GM23338 (cell line): ENCODE measurements around the gene AKAP13. TPM values are rescaled to one million over a fixed set of nuclear protein-coding genes. Genes with fewer than 3 reads are reported as not detected.

Experiments used
- ATAC-seq: fragments of 200-7000 bp; cut with Tn5 transposase; 3 replicates; pipeline ENCODE4 v1.9.1; 2020
- DNase-seq: peaks from one replicate; pipeline ENCODE4 v3.0.0-alpha.2; 2015; ENCODE audit warnings: low spot score
- H2AFZ ChIP-seq: fragments of 200-600 bp; sonication (generic); 2 replicates; pipeline ENCODE4 v1.8.0; 2016; ENCODE audit warnings: antibody characterized with exemption, mild to moderate bottlenecking, moderate library complexity
- H3F3A ChIP-seq: fragments of 200-600 bp; sonication (generic); replicated peaks from 2 replicates; pipeline ENCODE4 v1.8.0; 2017; ENCODE audit warnings: antibody characterized with exemption, mixed run types, low read depth
- H3K27ac ChIP-seq: fragments of 200-600 bp; sonication (generic); 2 replicates; pipeline ENCODE4 v1.6.1; 2016; ENCODE audit warnings: low read depth
- H3K27me3 ChIP-seq: fragments of 200-600 bp; sonication (generic); 2 replicates; pipeline ENCODE4 v1.8.0; 2016; ENCODE audit warnings: mild to moderate bottlenecking, mixed run types, moderate library complexity; ENCODE audit not compliant: insufficient read depth
- H3K36me3 ChIP-seq: fragments of 200-600 bp; sonication (generic); 2 replicates; pipeline ENCODE4 v1.8.0; 2016; ENCODE audit warnings: mild to moderate bottlenecking; ENCODE audit not compliant: insufficient read depth
- H3K4me1 ChIP-seq: fragments of 200-600 bp; sonication (generic); 2 replicates; pipeline ENCODE4 v1.8.0; 2016; ENCODE audit warnings: mild to moderate bottlenecking, moderate library complexity; ENCODE audit not compliant: insufficient read depth
- H3K4me2 ChIP-seq: fragments of 200-600 bp; sonication (generic); 2 replicates; pipeline ENCODE4 v1.7.1; 2017; ENCODE audit warnings: mixed run types
- H3K4me3 ChIP-seq: fragments of 200-600 bp; sonication (generic); 2 replicates; pipeline ENCODE4 v1.6.1; 2016; ENCODE audit warnings: mixed run types
- H3K79me2 ChIP-seq: fragments of 200-600 bp; sonication (generic); replicated peaks from 2 replicates; pipeline ENCODE4 v1.8.0; 2017; ENCODE audit warnings: mild to moderate bottlenecking; ENCODE audit not compliant: insufficient read depth
- H3K9me2 ChIP-seq: fragments of 200-600 bp; sonication (generic); 2 replicates; pipeline ENCODE4 v1.8.0; 2017; ENCODE audit not compliant: insufficient read depth
- H4K20me1 ChIP-seq: fragments of 200-600 bp; sonication (generic); replicated peaks from 2 replicates; pipeline ENCODE4 v1.8.0; 2017; ENCODE audit warnings: mild to moderate bottlenecking; ENCODE audit not compliant: insufficient read depth
- H3K27ac Mint-ChIP-seq: 2 replicates; pipeline ENCODE4 v1.8.0; 2020; ENCODE audit warnings: inconsistent platforms, mild to moderate bottlenecking, moderate library complexity, mixed read lengths
- H3K27me3 Mint-ChIP-seq: 3 replicates; pipeline ENCODE4 v1.8.0; 2022; ENCODE audit warnings: low read depth, mild to moderate bottlenecking, moderate library complexity, mixed read lengths, inconsistent platforms; ENCODE audit not compliant: insufficient read depth, poor library complexity
- H3K36me3 Mint-ChIP-seq: 3 replicates; pipeline ENCODE4 v1.8.0; 2021; ENCODE audit warnings: low read depth, mild to moderate bottlenecking, inconsistent platforms, moderate library complexity, mixed read lengths
- H3K4me1 Mint-ChIP-seq: 3 replicates; pipeline ENCODE4 v1.8.0; 2020; ENCODE audit warnings: mild to moderate bottlenecking, inconsistent platforms, mixed read lengths
- H3K4me3 Mint-ChIP-seq: 3 replicates; pipeline ENCODE4 v1.8.0; 2021; ENCODE audit warnings: moderate library complexity, mild to moderate bottlenecking, inconsistent platforms, mixed read lengths
- H3K9me3 Mint-ChIP-seq: 3 replicates; pipeline ENCODE4 v1.8.0; 2020; ENCODE audit warnings: moderate library complexity, mild to moderate bottlenecking, inconsistent platforms, mixed read lengths
- CREB1 ChIP-seq: fragments of 250-450 bp; sonication (Bioruptor Pico); IDR thresholded peaks from 2 replicates; pipeline ENCODE4 v1.5.0; 2020; ENCODE audit warnings: low read depth, mild to moderate bottlenecking, moderate library complexity
- EZH2 ChIP-seq: fragments of 200-600 bp; sonication (generic); IDR thresholded peaks from one replicate; pipeline ENCODE4 v1.8.0; 2017; ENCODE audit warnings: antibody characterized with exemption, mild to moderate bottlenecking, low read depth; ENCODE audit not compliant: unreplicated experiment
- EZH2phosphoT487 ChIP-seq: fragments of 200-600 bp; sonication (generic); IDR thresholded peaks from one replicate; pipeline ENCODE4 v1.8.1; 2018; ENCODE audit warnings: antibody characterized with exemption; ENCODE audit not compliant: unreplicated experiment
- NANOG ChIP-seq: IDR thresholded peaks from 2 replicates; pipeline ENCODE4 v1.6.1; 2016; ENCODE audit warnings: antibody characterized with exemption, borderline replicate concordance
- POLR2AphosphoS5 ChIP-seq: IDR thresholded peaks from 2 replicates; pipeline ENCODE4 v1.6.1; 2016; ENCODE audit warnings: antibody characterized with exemption, low read depth
- STAT1 ChIP-seq: IDR thresholded peaks from one replicate; pipeline ENCODE4 v1.6.1; 2016; ENCODE audit warnings: antibody characterized with exemption; ENCODE audit not compliant: unreplicated experiment
- ZNF114 ChIP-seq: fragments of 250-450 bp; sonication (Bioruptor Pico); IDR thresholded peaks from 2 replicates; pipeline ENCODE4 v1.5.0; 2020; ENCODE audit warnings: mild to moderate bottlenecking, moderate library complexity
- ZNF331 ChIP-seq: fragments of 250-450 bp; sonication (Bioruptor Pico); IDR thresholded peaks from 2 replicates; pipeline ENCODE4 v1.5.0; 2020; ENCODE audit warnings: low read depth, mild to moderate bottlenecking, moderate library complexity
- ZNF462 ChIP-seq: fragments of 250-450 bp; sonication (Bioruptor Pico); IDR thresholded peaks from 2 replicates; pipeline ENCODE4 v1.5.0; 2020; ENCODE audit warnings: mild to moderate bottlenecking, moderate library complexity
- polyA plus RNA-seq: library from polyadenylated mRNA; unstranded; fragments of >200 nt; fragmentation: Nextera tagmentation; extraction: Ambion mirVana; gene quantifications from 2 replicates; pipeline ENCODE4 v1.2.1, GENCODE V29; 2016
- total RNA-seq: library from RNA; depleted of rRNA; stranded (reverse); fragments of >200 nt; shearing (Covaris generic); gene quantifications from 2 replicates; pipeline ENCODE4 v1.2.3, GENCODE V29; 2014
- TF ChIP-seq, protein P1 (sequence below), 2 experiments: fragments of 200-600 bp in 1 of 2; sonication (generic) in 1 of 2; conservative IDR thresholded peaks; 2 replicates each; pipeline versions ENCODE4 v1.5.1 to v1.6.1; 2016 to 2017; ENCODE audit warnings: antibody characterized with exemption in 2 of 2, low read depth in 2 of 2, mild to moderate bottlenecking in 2 of 2, moderate library complexity in 1 of 2
- TF ChIP-seq, protein P2 (sequence below): IDR thresholded peaks from one replicate; pipeline ENCODE4 v1.6.1; 2018; ENCODE audit warnings: antibody characterized with exemption; ENCODE audit not compliant: unreplicated experiment

AKAP13 gene
- total and polyA plus RNA-seq, 2 experiments from 2014 or later: 46.2 to 60.7 TPM

- Mint-ChIP-seq H3K4me1 (no peaks in the 10 kb centered on the region), H3K9me3 (no peaks in the 10 kb centered on the region), H3K27ac (no peak overlapping the region), H3K4me3 (no peak overlapping the region), H3K36me3 (no peaks in the 10 kb centered on the region), H3K27me3 (peaks cover under 1% of the 10 kb centered on the region)
- Histone ChIP-seq H2AFZ (no peak overlapping the region), H3K27ac (no peak overlapping the region), H3K36me3 (no peaks in the 10 kb centered on the region), H3K4me3 (no peak overlapping the region), H3K27me3 (no peaks in the 10 kb centered on the region), H4K20me1 (no peaks in the 10 kb centered on the region), H3F3A (no peaks in the 10 kb centered on the region), H3K4me1 (no peaks in the 10 kb centered on the region), H3K9me2 (no peaks in the 10 kb centered on the region), H3K4me2 (no peak overlapping the region), H3K79me2 (no peaks in the 10 kb centered on the region)
- DNase-seq (no peak), ATAC-seq (no peak)
- TF ChIP-seq EZH2: no peak
- TF ChIP-seq EZH2phosphoT487: no peak
- TF ChIP-seq CREB1 (CRISPR knock-in tag): no peak
- no peak for TF ChIP-seq POLR2AphosphoS5
- TF ChIP-seq ZNF114 (CRISPR knock-in tag): no peak
- no peak for TF ChIP-seq ZNF462 (CRISPR knock-in tag)
- TF ChIP-seq NANOG: no peak
- TF ChIP-seq, protein P1, sequence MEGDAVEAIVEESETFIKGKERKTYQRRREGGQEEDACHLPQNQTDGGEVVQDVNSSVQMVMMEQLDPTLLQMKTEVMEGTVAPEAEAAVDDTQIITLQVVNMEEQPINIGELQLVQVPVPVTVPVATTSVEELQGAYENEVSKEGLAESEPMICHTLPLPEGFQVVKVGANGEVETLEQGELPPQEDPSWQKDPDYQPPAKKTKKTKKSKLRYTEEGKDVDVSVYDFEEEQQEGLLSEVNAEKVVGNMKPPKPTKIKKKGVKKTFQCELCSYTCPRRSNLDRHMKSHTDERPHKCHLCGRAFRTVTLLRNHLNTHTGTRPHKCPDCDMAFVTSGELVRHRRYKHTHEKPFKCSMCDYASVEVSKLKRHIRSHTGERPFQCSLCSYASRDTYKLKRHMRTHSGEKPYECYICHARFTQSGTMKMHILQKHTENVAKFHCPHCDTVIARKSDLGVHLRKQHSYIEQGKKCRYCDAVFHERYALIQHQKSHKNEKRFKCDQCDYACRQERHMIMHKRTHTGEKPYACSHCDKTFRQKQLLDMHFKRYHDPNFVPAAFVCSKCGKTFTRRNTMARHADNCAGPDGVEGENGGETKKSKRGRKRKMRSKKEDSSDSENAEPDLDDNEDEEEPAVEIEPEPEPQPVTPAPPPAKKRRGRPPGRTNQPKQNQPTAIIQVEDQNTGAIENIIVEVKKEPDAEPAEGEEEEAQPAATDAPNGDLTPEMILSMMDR (conservative IDR thresholded peaks at IDR 0.05; ENCODE audit: low read depth in 2 of 2): no peak
- TF ChIP-seq, protein P2, sequence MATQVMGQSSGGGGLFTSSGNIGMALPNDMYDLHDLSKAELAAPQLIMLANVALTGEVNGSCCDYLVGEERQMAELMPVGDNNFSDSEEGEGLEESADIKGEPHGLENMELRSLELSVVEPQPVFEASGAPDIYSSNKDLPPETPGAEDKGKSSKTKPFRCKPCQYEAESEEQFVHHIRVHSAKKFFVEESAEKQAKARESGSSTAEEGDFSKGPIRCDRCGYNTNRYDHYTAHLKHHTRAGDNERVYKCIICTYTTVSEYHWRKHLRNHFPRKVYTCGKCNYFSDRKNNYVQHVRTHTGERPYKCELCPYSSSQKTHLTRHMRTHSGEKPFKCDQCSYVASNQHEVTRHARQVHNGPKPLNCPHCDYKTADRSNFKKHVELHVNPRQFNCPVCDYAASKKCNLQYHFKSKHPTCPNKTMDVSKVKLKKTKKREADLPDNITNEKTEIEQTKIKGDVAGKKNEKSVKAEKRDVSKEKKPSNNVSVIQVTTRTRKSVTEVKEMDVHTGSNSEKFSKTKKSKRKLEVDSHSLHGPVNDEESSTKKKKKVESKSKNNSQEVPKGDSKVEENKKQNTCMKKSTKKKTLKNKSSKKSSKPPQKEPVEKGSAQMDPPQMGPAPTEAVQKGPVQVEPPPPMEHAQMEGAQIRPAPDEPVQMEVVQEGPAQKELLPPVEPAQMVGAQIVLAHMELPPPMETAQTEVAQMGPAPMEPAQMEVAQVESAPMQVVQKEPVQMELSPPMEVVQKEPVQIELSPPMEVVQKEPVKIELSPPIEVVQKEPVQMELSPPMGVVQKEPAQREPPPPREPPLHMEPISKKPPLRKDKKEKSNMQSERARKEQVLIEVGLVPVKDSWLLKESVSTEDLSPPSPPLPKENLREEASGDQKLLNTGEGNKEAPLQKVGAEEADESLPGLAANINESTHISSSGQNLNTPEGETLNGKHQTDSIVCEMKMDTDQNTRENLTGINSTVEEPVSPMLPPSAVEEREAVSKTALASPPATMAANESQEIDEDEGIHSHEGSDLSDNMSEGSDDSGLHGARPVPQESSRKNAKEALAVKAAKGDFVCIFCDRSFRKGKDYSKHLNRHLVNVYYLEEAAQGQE: no peak
- no peak for TF ChIP-seq ZNF331 (CRISPR knock-in tag)
- no peak for TF ChIP-seq STAT1
Measured at GRCh38 chr15:85353516-85353915, 26.9 kb upstream of the AKAP13 start.
